CD4-positive, alpha-beta T cell treated with Interferon gamma for 1 hour (primary cell): Measurements from ENCODE around the gene MDK.

Experiments
- DNase-seq: peaks from one replicate; pipeline ENCODE4 v3.0.0-alpha.2; 2020

Gene MDK

DNA sequence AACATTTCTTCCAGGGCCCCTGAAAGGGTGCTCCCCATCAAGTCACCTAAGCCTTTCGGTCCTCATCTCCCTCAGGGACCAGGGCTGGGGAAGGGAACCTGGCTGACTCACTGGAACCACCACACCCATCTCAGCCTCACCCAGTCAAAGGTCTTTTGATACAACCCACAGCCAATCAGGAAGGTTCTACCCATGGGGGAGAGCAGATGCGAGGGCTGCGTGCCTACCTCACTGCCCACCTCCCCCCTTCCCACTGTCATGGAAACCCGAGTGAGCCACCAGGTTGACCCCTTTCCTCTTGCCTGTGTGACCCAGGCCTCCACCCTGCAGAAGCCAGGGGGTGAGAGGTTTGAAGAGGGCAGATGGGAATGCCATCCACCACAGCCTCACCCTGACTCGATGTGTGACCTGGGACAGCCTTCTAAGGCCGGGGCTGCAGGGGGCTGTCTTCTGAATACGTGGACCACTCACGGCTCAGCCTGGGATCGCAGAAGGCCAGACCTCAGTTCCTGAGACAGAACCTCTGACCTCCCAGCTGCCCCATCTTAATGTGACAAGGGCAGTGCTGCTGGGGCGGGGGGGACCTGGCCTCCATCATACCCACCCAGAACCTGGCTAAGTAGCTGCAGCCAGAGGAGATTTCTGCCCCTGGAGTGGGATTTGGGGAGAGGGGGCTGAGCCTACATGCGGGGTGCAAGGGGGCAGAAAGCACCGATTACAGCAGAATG, 2.7 kb downstream of the MDK start:
- DNase-seq = no peak

GRCh38 chr11:46385169-46386004, 3.9 kb downstream of the MDK start:
- no peak for DNase-seq

DNA sequence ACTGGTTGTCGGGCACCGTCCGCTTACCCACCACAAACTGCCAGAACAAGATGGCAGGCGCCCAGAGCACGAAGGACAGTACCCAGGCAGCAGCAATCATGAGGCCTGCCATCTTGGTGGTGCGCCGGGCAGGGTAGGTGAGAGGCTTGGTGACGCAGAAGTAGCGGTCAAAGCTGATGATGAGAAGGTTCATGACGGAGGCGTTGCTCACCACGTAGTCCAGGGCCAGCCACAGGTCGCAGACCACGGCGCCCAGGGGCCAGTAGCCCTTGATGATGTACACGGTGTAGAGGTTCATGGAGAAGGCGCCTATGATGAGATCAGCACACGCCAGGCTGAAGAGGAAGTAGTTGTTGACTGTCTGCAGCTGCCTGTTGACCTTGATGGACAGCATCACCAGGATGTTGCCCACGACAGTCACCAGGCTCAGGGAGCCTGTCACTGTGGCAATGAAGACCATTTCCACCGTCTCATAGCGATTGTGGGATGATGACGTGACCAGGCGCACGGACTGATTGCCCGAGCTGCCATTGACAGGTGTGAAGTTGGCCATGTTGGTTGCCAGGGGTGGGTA, 4.6 kb downstream of the MDK start:
- DNase-seq = no peak

- no peak for DNase-seq
Measured at GRCh38 chr11:46386674-46387073, 5.2 kb downstream of the MDK start.

DNA sequence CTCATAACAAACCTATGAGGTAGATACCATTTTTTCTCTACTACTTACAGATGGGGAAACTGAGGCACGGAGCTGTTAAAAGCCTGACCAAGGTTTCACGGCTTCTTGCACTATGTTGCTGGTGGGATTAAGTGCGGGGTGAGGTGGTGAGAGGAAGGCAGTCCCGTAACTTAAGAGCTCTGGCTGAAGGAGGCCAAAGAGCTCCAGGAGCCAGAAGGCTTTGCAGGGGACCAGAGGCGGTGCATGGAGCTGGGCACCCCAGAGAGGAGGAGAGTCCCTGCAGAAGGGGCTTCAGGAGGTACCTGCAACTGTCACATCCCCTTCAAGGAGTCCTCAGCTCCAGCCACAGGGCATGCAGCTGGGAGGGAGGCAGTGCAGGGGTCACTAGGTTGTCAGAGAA, 6.0 kb downstream of the MDK start:
- no peak for DNase-seq

DNA sequence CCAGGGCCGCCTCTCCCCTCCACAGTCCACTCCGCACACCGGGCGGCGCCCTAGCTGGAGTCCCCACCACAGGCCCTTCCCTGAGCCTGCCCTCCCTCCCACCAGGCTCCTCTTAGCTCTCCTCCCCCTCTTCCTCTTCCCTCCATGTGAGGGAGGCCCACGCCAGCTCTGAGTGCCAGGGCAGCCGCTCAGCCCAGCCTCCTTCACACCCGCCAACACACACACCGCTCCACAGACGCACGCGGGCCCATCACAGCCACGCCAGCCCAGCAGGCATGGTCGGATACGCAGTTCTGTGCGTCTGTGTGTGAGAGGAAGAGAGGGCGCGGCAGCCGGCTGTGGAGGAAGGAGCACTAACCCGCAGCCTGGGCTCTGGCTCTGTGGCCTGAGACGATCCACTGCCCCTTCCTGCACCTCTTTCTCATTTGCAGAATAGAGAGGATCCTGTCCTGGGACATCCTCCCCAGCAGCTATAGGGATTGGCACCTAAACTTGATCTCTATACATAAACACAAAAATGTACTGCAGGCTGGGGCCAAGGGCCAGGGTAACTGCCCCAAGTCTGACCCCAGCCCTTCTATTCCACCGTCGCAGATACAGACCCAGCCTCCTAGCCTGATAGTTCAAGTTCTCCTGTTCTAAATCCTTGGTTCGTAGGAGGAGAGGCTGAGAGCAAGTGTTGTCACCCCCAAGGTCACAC, 6.6 kb downstream of the MDK start:
- no peak for DNase-seq

DNA sequence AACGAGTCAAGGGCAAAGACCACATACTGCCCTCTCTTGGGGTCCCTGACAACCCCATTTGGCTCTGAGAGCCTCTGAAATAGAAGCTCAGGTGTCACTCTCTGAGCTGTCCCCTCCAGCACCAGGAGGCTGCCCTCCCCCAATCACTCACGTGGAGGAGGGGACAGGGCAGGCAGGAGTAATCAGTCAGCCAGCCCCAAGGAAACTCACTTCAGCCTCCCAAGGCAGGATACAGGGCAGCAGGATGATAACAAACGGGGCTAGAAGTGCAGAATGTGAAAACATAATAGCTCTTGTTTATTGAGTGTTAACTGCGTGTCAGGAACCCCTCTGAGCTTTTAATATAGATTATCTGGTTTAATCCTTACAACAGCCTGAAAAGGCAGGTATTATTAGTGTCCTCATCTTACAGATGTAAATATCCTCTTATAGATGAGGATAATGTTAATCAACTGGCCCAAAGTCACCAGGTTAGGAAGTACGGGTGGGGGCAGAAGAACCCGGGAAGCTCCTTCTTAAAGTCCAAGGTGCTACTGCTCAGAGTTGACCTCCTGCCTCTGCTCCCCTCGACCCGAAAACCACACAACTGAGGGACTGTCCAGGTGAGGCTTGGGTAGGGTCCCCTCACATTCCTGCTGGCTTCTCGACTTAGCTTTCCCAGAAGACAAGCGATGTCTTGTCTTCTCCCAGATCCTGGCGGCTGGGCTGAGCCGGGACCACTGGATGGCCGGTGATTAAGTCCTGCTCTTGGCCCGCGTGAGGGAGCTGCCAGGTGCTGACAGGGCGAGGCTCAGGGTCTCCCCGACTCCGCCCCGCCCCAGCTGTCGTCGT, 7.4 kb downstream of the MDK start:
- DNase-seq = no peak

GRCh38 chr11:46389450-46390330, 8.2 kb downstream of the MDK start:
- DNase-seq = peak; percentile 20

- DNase-seq = no peak
Measured at GRCh38 chr11:46390331-46391171, 9.1 kb downstream of the MDK start.

DNA sequence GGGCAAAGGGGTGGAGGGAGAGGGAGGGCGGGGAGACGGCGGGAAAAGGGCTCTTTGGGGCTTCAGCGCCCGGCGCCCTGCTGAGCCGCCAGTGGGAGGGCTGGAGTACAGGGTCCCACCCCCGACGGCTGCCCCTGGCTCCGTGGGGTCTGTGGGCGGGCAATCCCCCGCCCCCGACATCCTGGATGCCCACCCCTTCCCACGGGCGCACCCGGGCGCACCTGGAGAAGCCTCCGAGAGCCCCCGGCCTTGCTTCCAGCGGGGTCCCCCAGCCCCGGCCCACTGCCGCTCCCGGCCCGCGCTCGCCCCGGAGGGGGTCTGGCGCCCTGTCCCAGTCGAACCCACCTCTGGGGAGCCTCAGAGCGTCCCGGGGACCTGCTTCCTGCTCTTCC, 9.7 kb downstream of the MDK start:
- DNase-seq = no peak

- no peak for DNase-seq
Measured at GRCh38 chr11:46391578-46392420, 10.3 kb downstream of the MDK start, which contains the start of gene CHRM4. Gene CHRM4 (minus strand): TSS chr11:46391776. CDS start chr11:46386557, 5,219 bp downstream.

DNA sequence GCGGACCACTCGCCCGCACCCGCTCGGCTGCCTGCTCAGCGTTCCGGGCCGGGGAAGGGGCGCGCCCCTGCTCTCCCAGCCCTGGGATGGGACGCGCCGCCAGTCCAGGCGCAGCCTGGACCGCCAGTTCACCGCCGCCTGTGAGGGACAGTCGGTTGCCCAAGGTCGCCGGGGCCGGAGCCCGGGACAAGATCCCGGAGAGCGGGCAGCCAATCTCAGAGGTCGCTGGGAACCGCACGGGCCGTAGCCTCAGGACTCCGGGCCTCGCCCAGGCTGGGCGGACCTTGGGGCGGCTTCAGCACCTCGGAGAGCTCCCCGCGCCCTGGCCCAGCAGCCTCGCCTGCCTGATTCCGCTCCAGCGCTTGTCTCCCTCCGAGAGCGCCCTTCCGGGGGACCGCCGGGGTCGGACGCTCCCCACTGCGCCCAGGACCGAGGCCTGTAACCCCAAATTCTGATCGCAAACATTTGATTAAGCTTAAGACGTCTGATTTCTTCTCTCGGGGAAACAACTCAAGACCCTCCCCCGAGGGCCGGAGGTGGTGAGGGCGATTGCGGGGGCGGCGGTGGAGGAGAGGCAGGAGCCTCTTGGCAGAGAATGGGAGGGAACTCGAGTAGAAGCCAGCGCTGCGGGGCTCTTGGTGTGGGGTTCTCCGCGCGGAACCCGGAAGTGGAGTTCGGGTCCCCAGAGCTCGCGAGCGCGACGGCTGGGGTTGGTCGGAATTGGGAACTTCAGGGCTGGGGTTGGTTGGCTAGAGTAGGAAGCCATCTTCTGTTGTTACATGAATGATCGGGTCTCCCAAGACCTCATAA, 11.2 kb downstream of the MDK start:
- DNase-seq = peak; percentile 65

- no peak for DNase-seq
Measured at GRCh38 chr11:46393231-46393616, 11.8 kb downstream of the MDK start.

- no peak for DNase-seq
Measured at GRCh38 chr11:46393759-46394158, 12.3 kb downstream of the MDK start.

DNA sequence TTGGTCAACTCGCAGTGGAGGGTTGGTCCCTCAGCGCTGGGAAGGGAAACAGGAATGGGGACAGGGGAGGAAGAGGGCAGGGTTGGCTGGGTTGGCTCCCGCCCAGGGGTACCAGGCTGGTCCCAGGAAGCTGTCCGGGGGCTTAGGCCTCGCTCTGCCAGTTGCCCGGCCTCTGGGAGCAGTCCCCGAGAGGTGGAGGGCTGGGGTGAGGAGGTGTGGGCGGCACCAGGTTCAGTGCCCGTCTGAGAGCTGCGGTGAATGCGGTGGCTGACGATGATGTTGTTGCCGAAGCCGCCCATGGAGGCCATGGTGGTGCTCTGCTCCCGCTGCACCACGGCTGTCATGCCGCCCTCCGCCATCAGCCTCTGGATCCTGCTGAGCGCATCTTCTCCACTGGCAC, 16.1 kb downstream of the MDK start:
- DNase-seq = no peak

DNA sequence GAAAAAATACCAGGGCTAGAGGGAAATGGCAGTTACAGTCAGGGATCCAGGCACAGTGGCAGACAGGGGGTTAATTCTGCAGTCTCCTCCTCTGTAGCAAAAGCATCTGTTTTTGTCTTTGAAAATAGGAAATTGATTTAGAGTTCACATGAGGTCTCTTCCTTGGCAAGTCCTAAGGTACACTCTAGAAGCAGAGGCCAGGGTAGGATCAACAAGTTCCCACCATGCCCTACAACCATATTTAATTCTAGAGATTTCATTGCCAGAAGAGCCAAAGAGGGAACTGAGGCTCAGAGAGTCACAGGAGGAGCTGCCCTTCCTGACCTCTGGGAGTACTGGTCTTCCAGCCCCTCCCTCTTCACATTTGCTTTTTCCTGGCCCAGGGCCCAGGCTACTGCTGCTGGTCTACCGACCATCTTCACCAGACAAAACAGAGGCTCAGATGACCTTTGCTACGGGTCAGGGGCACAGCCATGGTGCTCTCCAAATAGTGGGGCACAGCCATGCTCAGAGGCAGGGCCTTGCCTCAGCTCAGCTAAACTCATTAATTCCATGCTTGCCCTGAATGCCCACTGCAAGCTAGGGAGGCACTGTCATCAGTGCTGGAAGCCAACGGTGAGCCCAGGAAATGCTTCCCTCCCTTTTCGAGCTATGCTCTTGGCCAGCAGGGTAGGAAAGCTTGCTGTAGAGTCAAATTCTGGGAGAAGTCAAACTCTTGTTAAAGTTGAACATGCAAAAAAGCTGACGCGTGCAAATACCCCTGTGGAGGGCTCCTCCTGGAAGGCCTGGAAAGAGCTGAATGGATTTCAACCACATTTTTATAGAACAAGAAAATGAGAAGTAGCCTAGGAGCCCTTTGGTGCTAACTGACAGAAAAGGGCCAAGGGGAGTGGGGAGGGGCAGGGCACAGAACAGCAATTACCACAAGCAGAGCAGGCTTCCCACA, 21.8 kb downstream of the MDK start:
- no peak for DNase-seq

- no peak for DNase-seq
Measured at GRCh38 chr11:46404476-46405017, 23.1 kb downstream of the MDK start.
